ENCODE data around the gene HLA-DQB1.
"Not testable (repeated sequence)": the region's sequence is repeated elsewhere in the genome, so short reads cannot be mapped to it uniquely, and the experiment has no call there.

Gene HLA-DQB1

GRCh38 chr6:32659856-32660595 lies 6.4 kb downstream of the HLA-DQB1 start:
- no peak for DNase-seq

- no peak for DNase-seq
Measured at GRCh38 chr6:32658268-32658897, 8.1 kb downstream of the HLA-DQB1 start.

DNA sequence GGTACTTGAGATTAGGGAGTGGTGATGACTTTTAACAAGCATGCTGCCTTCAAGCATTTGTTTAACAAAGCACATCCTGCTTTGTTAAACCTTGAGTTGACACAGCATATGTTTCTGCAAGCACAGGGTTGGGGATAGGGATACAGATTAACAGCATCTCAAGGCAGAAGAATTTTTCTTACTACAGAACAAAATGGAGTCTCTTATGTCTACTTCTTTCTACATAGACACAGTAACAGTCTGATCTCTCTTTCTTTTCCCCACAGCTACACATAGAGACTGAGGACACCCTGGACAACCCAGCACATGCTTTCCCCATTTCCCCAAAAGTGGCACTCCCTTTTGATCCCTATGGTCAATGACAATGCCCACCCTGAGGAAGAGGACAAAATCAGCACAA lies 8.6 kb downstream of the HLA-DQB1 start:
- not testable (repeated sequence) for DNase-seq

DNA sequence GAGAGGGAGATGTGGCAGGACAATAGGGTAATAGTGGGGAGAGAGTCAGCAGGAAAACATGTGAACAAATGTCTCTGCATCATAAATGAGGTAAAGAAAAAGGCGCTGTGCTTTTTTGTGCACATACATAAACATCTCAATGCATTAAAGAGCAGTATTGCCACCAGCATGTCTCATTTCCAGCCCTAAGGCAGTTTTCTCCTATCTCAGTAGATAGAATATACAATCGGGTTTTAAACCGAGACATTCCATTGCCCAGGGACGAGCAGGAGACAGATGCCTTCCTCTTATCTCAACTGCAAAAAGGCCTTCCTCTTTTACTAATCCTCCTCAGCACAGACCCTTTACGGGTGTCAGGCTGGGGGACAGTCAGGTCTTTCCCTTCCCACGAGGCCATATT lies 9.1 kb downstream of the HLA-DQB1 start:
- DNase-seq: not testable (repeated sequence)

GRCh38 chr6:32655203-32655710 lies 11.2 kb downstream of the HLA-DQB1 start:
- no peak for DNase-seq

- DNase-seq: no peak
Measured at GRCh38 chr6:32645047-32645703, 21.3 kb downstream of the HLA-DQB1 start.

DNA sequence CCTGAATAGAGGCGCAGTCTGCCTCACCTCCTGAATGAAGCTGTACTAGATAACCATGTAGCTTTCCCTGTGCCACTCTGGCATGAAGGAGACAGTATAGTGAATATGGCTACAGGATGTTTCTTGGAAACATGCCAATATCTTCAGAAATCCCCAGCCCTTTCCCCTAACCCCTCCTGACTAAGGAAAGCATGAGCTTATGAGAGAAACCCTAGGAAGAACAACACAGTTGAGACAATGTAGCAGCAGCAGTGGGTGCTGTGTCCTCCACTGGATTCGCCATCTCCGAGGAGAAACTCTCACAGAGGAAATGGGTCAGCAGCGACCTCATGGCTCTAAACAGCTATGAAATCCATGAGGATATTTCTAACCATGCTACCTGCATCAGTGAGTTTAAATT lies 22.6 kb downstream of the HLA-DQB1 start:
- no peak for DNase-seq

GRCh38 chr6:32642720-32643106 lies 23.7 kb downstream of the HLA-DQB1 start:
- no peak for DNase-seq

DNA sequence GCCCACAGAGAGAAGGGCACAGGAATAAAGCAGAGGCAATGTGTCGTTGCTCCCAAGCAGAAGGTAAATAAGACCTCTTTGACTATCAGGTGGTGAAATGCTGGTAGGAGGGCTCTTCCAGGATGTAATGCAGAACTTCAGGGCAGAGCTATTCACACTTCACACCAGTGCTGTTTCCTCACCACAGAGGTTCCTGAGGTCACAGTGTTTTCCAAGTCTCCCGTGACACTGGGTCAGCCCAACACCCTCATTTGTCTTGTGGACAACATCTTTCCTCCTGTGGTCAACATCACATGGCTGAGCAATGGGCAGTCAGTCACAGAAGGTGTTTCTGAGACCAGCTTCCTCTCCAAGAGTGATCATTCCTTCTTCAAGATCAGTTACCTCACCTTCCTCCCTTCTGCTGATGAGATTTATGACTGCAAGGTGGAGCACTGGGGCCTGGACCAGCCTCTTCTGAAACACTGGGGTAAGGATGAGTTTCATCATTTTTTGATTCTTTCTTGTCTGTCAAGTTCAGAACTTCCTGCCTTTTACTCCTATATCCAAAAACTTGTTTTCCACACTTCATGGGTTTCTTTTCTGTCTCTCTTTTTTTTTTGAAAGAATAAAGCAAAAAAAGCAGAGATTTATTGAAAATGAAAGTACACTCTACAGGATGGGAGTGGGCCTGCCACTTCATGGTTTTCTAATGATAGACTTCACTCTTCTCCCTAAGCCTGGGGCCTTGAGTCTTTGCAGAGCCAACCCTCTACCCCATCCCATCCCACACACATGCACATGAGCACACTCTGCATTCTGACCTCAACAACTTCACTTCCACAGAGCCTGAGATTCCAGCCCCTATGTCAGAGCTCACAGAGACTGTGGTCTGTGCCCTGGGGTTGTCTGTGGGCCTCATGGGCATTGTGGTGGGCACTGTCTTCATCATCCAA lies 24.4 kb downstream of the HLA-DQB1 start:
- DNase-seq: not testable (repeated sequence)

- no peak for DNase-seq
Measured at GRCh38 chr6:32641122-32641521, 25.3 kb downstream of the HLA-DQB1 start.

DNA sequence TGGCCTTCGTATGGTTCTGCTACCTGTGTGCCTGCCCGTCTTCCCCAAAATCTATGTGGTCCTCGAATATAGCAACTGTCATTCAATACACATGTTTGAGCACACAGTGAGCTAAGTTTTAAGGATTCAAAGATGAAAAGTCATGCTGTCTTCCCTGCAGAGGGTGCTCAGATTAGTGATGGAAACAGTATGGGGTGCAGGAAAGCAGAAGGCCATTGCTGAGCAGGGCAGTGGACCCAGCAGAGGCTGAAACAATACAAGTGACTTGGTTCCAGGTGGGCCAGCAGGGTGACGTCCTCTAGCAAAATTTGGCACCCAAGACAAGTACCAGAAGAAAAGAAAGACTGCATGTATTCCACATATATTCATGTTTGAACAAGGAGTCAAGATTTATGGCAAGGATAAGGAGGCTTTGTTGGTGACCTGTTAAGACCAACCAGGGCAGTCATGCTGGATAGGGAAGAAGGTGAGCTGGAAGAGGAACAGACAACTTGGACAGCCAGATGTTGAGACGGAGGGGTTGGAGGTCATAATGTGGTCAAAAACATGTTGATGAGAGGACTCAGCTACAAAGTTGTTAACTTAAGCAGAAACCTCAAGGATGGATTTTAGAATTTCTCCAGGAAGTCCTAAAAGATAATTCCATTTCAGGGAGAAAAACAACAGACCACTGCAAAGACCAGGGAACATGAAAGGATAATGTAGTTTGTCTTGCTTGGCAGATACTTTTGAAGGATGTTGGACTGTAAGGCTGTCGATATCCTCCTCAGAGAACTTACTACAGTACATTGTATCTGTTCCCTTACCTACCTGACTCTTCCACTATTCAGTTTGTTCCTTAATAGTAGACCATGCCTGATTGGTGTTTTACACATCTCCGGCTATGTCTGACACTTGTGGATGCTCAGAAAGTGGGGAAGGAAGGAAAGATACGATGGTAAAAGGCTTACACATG lies 26.7 kb downstream of the HLA-DQB1 start:
- no peak for DNase-seq

DNA sequence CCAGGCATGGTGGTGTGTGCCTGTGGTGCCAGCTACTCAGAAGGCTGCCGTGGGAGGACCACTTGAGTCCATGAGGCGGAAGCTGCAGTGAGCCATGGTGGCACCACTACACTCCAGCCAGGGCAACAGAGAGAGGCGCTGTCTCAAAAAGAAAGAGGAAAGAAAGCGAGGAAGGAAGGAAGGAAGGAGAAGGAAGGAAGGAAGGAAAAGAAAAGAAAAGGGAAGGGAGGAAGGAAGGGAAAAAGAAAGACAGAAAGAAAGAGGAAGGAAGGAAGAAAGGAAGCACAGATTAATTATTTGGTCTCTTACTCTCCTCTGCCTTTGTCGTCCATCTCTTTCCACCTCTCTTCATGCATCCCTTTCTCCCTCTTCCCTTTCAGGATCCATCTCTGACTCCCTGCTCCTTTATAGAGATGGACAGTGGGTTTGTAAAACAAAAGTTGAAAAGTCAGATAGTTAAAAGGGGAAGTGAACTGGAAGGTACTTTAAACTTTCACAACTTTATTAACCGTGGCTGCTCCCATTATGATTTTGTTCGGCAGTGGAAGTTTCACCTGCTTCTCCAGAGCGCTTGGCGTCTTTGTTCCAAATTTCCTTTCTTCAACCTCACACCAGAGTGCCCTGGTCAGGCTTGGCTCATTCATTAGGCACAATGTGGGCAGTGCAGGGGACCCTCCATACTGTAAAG lies 27.8 kb downstream of the HLA-DQB1 start:
- no peak for DNase-seq

DNA sequence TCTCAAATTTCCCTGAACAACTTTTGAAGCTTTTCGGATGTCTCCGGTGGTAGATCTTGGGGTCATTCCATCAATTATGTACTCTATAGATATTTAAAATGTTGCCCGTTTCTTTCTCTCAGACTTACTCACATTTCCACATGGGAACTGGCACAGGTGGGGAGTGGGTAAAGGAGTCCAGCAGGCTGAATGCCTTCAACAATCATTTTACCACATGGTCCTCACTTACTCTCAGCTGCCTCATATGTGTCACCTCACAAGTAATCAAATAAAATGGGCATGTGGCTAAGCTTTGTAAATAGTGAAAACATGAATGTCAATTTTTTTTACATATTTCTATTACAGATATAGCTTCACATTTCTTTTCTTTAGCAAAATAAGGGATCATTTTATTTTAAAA lies 28.6 kb downstream of the HLA-DQB1 start:
- DNase-seq: no peak

DNA sequence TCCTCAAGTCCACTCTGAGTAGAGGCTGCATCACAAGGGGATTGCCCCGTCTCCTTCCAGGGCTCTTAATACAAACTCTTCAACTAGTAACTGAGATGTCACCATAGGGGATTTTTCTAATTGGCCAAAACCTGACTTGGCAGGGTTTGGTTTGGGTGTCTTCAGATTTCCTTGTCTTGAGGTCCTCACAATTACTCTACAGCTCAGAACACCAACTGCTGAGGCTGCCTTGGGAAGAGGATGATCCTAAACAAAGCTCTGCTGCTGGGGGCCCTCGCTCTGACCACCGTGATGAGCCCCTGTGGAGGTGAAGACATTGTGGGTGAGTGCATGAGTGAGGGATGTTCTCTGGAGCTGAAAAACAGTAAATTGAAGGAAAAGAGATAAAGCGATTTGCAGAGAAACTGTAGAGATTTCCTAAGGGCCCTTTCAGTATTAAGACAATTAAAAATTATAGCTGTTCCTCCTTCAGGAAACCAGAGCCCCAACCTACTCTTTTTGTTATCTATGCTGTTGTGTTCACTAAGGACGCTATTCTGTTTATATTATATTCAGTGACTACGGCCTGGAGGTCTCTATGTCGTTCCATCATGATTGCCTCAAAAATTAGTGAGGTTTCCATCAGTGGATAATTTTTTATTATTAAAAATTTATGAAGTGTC lies 29.1 kb downstream of the HLA-DQB1 start, which contains the start of gene HLA-DQA1:
TSS of gene HLA-DQA1 (plus strand) at position 188 of the 662 bp plus-strand sequence. CDS start at position 241, 53 bp downstream.
- DNase-seq: no peak

- DNase-seq: no peak
Measured at GRCh38 chr6:32635526-32636123, 30.8 kb downstream of the HLA-DQB1 start.

GRCh38 chr6:32629793-32630192 lies 36.7 kb downstream of the HLA-DQB1 start:
- not testable (repeated sequence) for DNase-seq

GRCh38 chr6:32627831-32628230 lies 38.6 kb downstream of the HLA-DQB1 start:
- no peak for DNase-seq

DNA sequence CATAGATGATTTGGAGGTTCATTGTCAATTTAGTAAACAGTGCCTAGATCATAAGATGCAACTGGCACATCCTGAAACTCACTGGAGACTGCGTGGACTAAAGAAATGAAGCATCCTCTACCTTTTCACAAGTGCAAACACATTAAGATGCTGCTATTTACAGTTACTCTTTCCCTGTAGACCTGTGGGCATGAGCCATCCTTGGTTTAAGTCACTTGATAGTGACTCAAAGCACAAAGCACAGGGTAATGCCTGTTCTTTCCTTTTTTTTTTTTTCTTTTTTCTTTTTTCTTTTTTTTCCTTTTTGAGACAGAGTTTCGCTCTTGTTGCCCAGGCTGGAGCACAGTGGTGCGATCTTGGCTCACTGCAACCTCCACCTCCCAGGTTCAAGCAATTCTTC lies 39.2 kb downstream of the HLA-DQB1 start:
- DNase-seq: no peak

DNA sequence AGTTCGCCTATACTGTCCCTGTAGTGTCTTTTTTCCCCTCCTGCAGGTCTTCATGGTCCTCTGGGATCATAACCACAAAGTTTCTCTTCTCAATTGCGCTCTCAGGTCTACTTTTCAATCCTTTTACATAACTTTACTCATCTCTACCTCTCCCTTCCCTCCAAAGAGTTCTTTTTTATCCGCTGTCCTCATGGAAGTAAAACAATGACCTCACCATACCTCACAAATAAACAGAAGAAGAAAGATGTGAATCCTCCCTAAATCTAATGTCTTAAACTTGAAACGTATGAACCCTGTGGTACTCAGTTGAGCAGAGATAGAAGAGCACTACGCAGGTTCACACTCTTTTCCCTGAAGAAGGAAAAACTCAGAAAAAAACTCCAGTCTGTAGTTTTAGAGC lies 41.3 kb downstream of the HLA-DQB1 start:
- no peak for DNase-seq

DNA sequence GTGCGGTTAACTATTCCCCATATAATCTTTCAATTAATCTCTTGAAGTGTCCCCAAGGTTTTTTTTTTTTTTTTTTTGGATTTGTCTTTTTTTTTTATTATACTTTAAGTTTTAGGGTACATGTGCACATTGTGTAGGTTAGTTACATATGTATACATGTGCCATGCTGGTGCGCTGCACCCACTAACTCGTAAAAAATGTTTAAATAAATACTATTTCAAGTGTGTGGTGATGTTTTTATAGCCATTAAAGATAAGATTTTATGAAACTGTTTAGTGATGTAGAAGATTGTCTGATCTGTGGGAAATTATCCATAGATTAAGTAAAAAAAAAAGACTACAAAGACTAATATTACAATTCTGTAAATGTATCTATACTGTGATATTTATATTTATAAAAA lies 41.9 kb downstream of the HLA-DQB1 start:
- no peak for DNase-seq

Data from activated CD4-positive, CD25-positive, alpha-beta regulatory T cell (primary cell).